Loucy (cell line): ENCODE measurements around the gene ARL5C.

Source experiments
- EZH2phosphoT487 ChIP-seq: fragments of 200-600 bp; IDR thresholded peaks from 2 replicates; pipeline ENCODE4 v1.6.1; 2018; ENCODE audit warnings: antibody characterized with exemption, mild to moderate bottlenecking, moderate library complexity, borderline replicate concordance
- TF ChIP-seq, protein P1 (sequence below): fragments of 200-600 bp; sonication (generic); conservative IDR thresholded peaks from 2 replicates; pipeline ENCODE4 v1.5.1; 2014; ENCODE audit warnings: mild to moderate bottlenecking, antibody characterized with exemption, low read length

DNA sequence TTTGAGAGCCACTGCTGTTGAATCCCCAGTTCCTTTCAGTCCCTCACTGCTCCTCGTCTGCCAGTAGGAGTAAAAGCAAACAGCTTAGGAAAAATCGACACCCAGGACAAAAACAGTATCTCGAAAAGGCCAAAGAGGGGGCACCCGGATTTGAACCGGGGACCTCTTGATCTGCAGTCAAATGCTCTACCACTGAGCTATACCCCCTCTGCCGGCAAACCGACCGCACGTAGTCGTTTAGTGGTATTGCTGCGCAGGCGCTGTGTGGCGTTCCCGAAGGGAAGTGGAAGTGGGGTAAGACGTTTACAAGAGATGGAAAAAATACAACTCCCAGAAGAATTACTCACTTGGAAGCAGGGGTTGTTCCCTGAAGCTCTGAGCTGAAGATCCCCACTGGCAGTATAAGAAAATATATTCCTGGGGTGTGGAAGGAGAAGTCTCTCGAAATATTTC is 12.3 kb downstream of the ARL5C start:
- TF ChIP-seq, protein P1, sequence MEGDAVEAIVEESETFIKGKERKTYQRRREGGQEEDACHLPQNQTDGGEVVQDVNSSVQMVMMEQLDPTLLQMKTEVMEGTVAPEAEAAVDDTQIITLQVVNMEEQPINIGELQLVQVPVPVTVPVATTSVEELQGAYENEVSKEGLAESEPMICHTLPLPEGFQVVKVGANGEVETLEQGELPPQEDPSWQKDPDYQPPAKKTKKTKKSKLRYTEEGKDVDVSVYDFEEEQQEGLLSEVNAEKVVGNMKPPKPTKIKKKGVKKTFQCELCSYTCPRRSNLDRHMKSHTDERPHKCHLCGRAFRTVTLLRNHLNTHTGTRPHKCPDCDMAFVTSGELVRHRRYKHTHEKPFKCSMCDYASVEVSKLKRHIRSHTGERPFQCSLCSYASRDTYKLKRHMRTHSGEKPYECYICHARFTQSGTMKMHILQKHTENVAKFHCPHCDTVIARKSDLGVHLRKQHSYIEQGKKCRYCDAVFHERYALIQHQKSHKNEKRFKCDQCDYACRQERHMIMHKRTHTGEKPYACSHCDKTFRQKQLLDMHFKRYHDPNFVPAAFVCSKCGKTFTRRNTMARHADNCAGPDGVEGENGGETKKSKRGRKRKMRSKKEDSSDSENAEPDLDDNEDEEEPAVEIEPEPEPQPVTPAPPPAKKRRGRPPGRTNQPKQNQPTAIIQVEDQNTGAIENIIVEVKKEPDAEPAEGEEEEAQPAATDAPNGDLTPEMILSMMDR = no peak
- no peak for TF ChIP-seq EZH2phosphoT487
